ENCODE data around the gene PTBP3. TPM values are rescaled to one million over a fixed set of nuclear protein-coding genes. Genes with fewer than 3 reads are reported as not detected.
"Not testable (repeated sequence)": the region's sequence is repeated elsewhere in the genome, so short reads cannot be mapped to it uniquely, and the experiment has no call there.

Gene PTBP3
- total RNA-seq = 165 TPM

- ATAC-seq = peak; percentile 79
Measured at GRCh38 chr9:112332977-112333638, at the start of gene PTBP3. PTBP3 (minus strand) TSS chr9:112333619; CDS start chr9:112297865, 35,754 bp downstream.

- ATAC-seq = no peak
Measured at GRCh38 chr9:112382501-112383364, 49.3 kb upstream of the PTBP3 start.

- no peak for ATAC-seq
Measured at GRCh38 chr9:112382066-112382465, 48.6 kb upstream of the PTBP3 start.

GRCh38 chr9:112380825-112381221 is 47.4 kb upstream of the PTBP3 start:
- ATAC-seq = no peak

GRCh38 chr9:112380102-112380824 is 46.8 kb upstream of the PTBP3 start, which contains the start of gene HSDL2:
HSDL2 (plus strand) TSS chr9:112380108; CDS start chr9:112380164, 56 bp downstream.
- peak; percentile 34 for ATAC-seq

- ATAC-seq = peak; percentile 99
Measured at GRCh38 chr9:112379177-112380101, 46.0 kb upstream of the PTBP3 start.

GRCh38 chr9:112378328-112379176 is 45.1 kb upstream of the PTBP3 start:
- peak; percentile 20 for ATAC-seq

GRCh38 chr9:112377684-112378327 is 44.4 kb upstream of the PTBP3 start:
- no peak for ATAC-seq

GRCh38 chr9:112377087-112377486 is 43.7 kb upstream of the PTBP3 start:
- no peak for ATAC-seq

- no peak for ATAC-seq
Measured at GRCh38 chr9:112375361-112375760, 41.9 kb upstream of the PTBP3 start.

GRCh38 chr9:112374232-112374631 is 40.8 kb upstream of the PTBP3 start:
- ATAC-seq = not testable (repeated sequence)

- ATAC-seq = not testable (repeated sequence)
Measured at GRCh38 chr9:112373666-112374065, 40.2 kb upstream of the PTBP3 start.

GRCh38 chr9:112371060-112371459 is 37.6 kb upstream of the PTBP3 start:
- ATAC-seq = no peak

GRCh38 chr9:112369817-112370216 is 36.4 kb upstream of the PTBP3 start:
- no peak for ATAC-seq

- ATAC-seq = no peak
Measured at GRCh38 chr9:112367465-112367864, 34.0 kb upstream of the PTBP3 start.

GRCh38 chr9:112366591-112366990 is 33.2 kb upstream of the PTBP3 start:
- no peak for ATAC-seq

- not testable (repeated sequence) for ATAC-seq
Measured at GRCh38 chr9:112365257-112365656, 31.8 kb upstream of the PTBP3 start.

GRCh38 chr9:112364761-112365160 is 31.3 kb upstream of the PTBP3 start:
- no peak for ATAC-seq

GRCh38 chr9:112361601-112362000 is 28.2 kb upstream of the PTBP3 start:
- peak; percentile 62 for ATAC-seq

GRCh38 chr9:112360047-112360804 is 26.8 kb upstream of the PTBP3 start:
- ATAC-seq = no peak

Measured in esophagus mucosa (tissue), 1 donor.